Right forelimb (tissue), 1 donor: ENCODE data around the gene PML.
"Not testable (repeated sequence)": the region's sequence is repeated elsewhere in the genome, so short reads cannot be mapped to it uniquely, and the experiment has no call there.

Experiments
- DNase-seq: peaks from one replicate; pipeline ENCODE4 v3.0.0-alpha.2; 2018

PML gene

GRCh38 chr15:74064183-74064582 is 69.7 kb downstream of the PML start:
- not testable (repeated sequence) for DNase-seq

GRCh38 chr15:74064822-74065221 is 70.3 kb downstream of the PML start:
- DNase-seq, result not testable (repeated sequence)

GRCh38 chr15:74065684-74066411 is 71.3 kb downstream of the PML start:
- DNase-seq, result not testable (repeated sequence)

- not testable (repeated sequence) for DNase-seq
Measured at GRCh38 chr15:74071645-74072044, 77.1 kb downstream of the PML start.

- DNase-seq, result not testable (repeated sequence)
Measured at GRCh38 chr15:74072132-74072531, 77.6 kb downstream of the PML start.

- DNase-seq, result not testable (repeated sequence)
Measured at GRCh38 chr15:74072614-74073337, 78.3 kb downstream of the PML start.

GRCh38 chr15:74075781-74076180 is 81.3 kb downstream of the PML start:
- DNase-seq, result not testable (repeated sequence)

GRCh38 chr15:74082450-74082849 is 87.9 kb downstream of the PML start, which contains the start of gene GOLGA6A:
TSS of gene GOLGA6A (minus strand) at chr15:74082550. CDS start at chr15:74082509, 41 bp downstream.
- DNase-seq, result not testable (repeated sequence)

- DNase-seq, result not testable (repeated sequence)
Measured at GRCh38 chr15:74094567-74094966, 100.1 kb downstream of the PML start.

- DNase-seq, result not testable (repeated sequence)
Measured at GRCh38 chr15:74095610-74096009, 101.1 kb downstream of the PML start.

- not testable (repeated sequence) for DNase-seq
Measured at GRCh38 chr15:74096753-74097474, 102.4 kb downstream of the PML start.
